ENCODE measurements around the gene EFEMP2.

DNA sequence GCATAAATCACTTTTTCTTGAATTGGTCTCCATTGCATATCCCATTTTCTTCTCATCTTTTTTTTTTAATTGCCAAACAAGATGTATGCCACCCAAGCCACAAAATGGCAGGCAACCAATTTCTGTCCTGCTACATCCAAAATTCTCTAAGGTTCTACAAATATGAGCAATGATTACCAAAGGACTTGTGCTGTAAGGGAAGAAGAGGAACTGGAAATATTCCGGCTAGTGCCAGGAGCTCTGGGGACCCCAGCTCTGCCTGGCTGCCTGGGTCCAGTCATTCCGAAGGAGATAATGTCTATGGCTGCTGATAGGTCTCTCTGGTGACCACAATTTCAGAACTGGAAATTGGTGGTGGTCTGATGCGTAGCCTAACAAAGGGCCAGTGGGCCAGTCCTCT lies 55.9 kb downstream of the EFEMP2 start:
- TF ChIP-seq CTCF (IDR thresholded peaks at IDR 0.05) (no peak), POLR2A (IDR thresholded peaks at IDR 0.05) (no peak)
